Esophagus muscularis mucosa (tissue), 4 donors: ENCODE results near the gene TIMM22. TPM values are rescaled to one million over a fixed set of nuclear protein-coding genes. Genes with fewer than 3 reads are reported as not detected.

Source experiments
- DNase-seq: peaks from one replicate; pipeline ENCODE4 v3.0.0-alpha.2; 2017; ENCODE audit errors: extremely low spot score
- H3K27ac ChIP-seq, 4 donors: fragments of 200-600 bp; sonication (generic); replicated peaks in 1 of 4; 1 replicate in 3 of 4; 2 replicates in 1 of 4; pipeline ENCODE4 v1.5.1; 2016 to 2019; ENCODE audit warnings: mild to moderate bottlenecking in 1 of 4
- H3K27me3 ChIP-seq, 4 donors: fragments of 200-600 bp; sonication (generic); one replicate each; pipeline versions ENCODE4 v1.5.1 to v1.6.0; 2016 to 2019
- H3K36me3 ChIP-seq, 4 donors: fragments of 200-600 bp; sonication (generic); one replicate each; pipeline ENCODE4 v1.5.1; 2016 to 2019
- H3K4me1 ChIP-seq, 4 donors: fragments of 200-600 bp; sonication (generic); one replicate each; pipeline ENCODE4 v1.5.1; 2016 to 2019
- H3K4me3 ChIP-seq, 4 donors: fragments of 200-600 bp; sonication (generic); 1 replicate in 2 of 4; 2 replicates in 2 of 4; pipeline ENCODE4 v1.5.1; 2016 to 2019; ENCODE audit warnings: mild to moderate bottlenecking in 4 of 4, moderate library complexity in 1 of 4
- H3K9me3 ChIP-seq, 4 donors: fragments of 200-600 bp; sonication (generic); 1 replicate in 3 of 4; 2 replicates in 1 of 4; pipeline ENCODE4 v1.5.1; 2016 to 2019
- EP300 ChIP-seq: sonication (generic); formaldehyde crosslinking; IDR thresholded peaks from one replicate; pipeline ENCODE4 v1.6.1; 2017; ENCODE audit warnings: antibody characterized with exemption
- POLR2A ChIP-seq: fragments of 450-650 bp; IDR thresholded peaks from one replicate; pipeline ENCODE4 v1.6.1; 2017; ENCODE audit warnings: antibody characterized with exemption, moderate library complexity, mild to moderate bottlenecking, low read depth
- POLR2AphosphoS5 ChIP-seq, 2 donors: sonication (generic); formaldehyde crosslinking; IDR thresholded peaks; one replicate each; pipeline ENCODE4 v1.6.1; 2017; ENCODE audit warnings: antibody characterized with exemption in 2 of 2
- WGBS: methylation state at CpG from one replicate; pipeline ENCODE4 v1.1.5; 2018; 5-methylcytosine and 5-hydroxymethylcytosine counted together
- intact Hi-C: fragments of 100-400 bp; cut with DNase I; formaldehyde crosslinking; loops from one replicate; pipeline ENCODE4 v1.15.1; 2023
- small RNA-seq, 3 donors: library from RNA; depleted of rRNA; stranded (forward); fragments of <200 nt; gene quantifications; one replicate each; pipeline ENCODE3, GENCODE V24; 2016
- total RNA-seq, 4 donors: library from RNA; depleted of rRNA; stranded (reverse); fragments of >200 nt; gene quantifications; one replicate each; pipeline versions ENCODE4 v1.1.0 to v1.2.1, GENCODE V29; 2016
- TF ChIP-seq, protein P1 (sequence below), 3 experiments: fragments of 200-600 bp in 2 of 3; fragments of 450-650 bp in 1 of 3; sonication (generic) in 2 of 3; IDR thresholded peaks; one replicate each; pipeline ENCODE4 v1.5.1; 2017 to 2019; ENCODE audit warnings: antibody characterized with exemption in 3 of 3, mild to moderate bottlenecking in 2 of 3, moderate library complexity in 1 of 3

TIMM22 gene
- total RNA-seq, 4 donors from 2014 or later, result 14.1 to 17.9 (median 15.8) TPM

DNA sequence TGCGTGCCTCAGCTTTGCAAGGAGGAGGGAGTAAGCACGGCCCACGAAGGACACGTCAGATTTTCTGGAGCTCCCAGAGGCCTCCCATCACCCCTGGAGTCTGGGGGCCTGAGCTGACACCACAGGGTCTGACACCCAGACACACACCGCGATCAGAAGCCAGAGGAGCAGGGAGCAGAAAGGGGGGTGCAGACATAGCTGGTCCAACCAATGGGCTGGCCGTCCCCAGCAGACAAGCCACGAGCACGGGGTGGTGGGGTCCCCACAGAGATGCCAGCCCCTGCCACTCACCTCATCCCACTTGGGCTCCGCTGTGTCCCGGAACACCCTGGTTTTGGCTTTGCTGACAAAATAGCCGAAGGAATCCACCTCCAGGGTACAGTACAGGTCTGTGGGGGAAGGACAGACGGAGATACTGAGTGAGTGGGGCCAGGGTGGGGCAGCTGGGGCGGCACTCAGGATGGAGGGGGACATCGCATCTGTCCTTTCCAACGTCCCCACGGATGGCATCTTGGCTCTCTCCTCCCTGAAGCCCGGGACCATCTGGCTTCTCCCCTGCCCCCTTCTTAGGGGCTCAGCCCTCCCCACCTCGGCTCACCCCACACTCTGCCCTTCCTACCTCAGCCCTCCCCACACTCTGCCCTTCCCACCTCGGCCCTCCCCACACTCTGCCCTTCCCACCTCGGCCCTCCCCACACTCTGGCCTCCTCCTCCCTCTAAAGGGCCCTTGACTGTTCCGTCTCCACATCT lies 53.5 kb downstream of the TIMM22 start:
- no peaks in the 10 kb centered on the region for H3K27me3 ChIP-seq
- peaks cover 17 to 60% (median 50%) of the 10 kb centered on the region in 4 donors for H3K4me1 ChIP-seq
- TF ChIP-seq, protein P1, sequence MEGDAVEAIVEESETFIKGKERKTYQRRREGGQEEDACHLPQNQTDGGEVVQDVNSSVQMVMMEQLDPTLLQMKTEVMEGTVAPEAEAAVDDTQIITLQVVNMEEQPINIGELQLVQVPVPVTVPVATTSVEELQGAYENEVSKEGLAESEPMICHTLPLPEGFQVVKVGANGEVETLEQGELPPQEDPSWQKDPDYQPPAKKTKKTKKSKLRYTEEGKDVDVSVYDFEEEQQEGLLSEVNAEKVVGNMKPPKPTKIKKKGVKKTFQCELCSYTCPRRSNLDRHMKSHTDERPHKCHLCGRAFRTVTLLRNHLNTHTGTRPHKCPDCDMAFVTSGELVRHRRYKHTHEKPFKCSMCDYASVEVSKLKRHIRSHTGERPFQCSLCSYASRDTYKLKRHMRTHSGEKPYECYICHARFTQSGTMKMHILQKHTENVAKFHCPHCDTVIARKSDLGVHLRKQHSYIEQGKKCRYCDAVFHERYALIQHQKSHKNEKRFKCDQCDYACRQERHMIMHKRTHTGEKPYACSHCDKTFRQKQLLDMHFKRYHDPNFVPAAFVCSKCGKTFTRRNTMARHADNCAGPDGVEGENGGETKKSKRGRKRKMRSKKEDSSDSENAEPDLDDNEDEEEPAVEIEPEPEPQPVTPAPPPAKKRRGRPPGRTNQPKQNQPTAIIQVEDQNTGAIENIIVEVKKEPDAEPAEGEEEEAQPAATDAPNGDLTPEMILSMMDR (IDR thresholded peaks at IDR 0.05), result no peak
- TF ChIP-seq POLR2AphosphoS5 (IDR thresholded peaks at IDR 0.05), result no peak
- no peak for TF ChIP-seq POLR2A
- TF ChIP-seq EP300, result no peak
- intact Hi-C loops, result no loop called here
- H3K9me3 ChIP-seq, result no peaks in the 10 kb centered on the region
- peak overlapping the region; percentile 69 to 93 (median 83) for H3K27ac ChIP-seq
- no peak overlapping the region for H3K4me3 ChIP-seq
- peaks cover under 1 to 56% (median 49%) of the 10 kb centered on the region in 4 donors for H3K36me3 ChIP-seq
- WGBS, result 63% methylated on average over 12 of the region's 22 CpGs
- DNase-seq, result no peak

DNA sequence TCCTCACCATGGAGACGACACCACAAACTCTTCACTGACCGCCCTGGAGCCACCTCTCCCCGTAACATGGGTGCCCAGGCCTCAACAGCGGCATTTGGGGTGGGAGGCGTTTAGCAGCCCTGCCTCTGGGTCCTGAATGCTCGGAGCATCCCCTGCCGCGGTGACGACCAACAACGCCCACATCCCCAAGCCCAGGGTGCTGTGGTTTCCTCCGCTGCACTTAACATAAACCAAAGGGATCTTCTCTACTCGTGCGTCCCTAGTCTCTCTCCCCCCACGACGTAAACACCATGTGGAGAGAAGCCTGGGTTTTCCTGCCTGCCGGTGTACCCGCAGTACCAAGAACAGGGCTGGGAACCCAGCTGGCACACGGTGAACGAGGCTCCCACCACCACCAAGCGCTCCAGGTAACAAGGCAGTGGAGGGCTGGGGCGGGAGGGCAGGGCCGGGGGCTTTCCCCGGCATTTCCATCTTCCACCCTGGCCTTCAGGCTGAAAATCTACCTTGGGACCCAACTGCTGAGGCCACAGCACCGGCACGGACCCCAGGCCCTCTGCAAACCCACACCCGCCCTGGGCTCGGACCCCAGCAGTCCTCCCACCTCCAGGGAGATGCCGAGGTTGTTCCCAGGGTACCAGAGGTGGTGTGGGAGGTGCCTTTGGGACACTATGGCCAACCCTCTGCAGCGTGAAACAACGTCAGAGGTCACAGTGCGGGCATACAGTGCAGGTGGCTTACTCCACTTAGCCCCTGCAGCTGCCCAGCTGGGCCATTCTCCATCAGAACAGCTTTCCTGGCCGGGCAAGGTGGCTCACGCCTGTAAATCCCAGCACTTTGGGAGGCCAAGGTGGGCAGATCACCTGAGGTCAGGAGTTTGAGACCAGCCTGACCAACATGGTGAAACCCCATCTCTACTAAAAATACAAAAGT lies 54.3 kb downstream of the TIMM22 start:
- no peak for DNase-seq
- Histone ChIP-seq H3K36me3 (peaks cover 7 to 62% (median 53%) of the 10 kb centered on the region in 4 donors), H3K9me3 (no peaks in the 10 kb centered on the region), H3K4me3 (no peak overlapping the region), H3K27ac (peak overlapping the region; percentile 69 to 93 (median 83)), H3K4me1 (peaks cover 23 to 58% (median 50%) of the 10 kb centered on the region in 4 donors), H3K27me3 (no peaks in the 10 kb centered on the region)
- WGBS, result 82% methylated on average over 13 of the region's 33 CpGs
- TF ChIP-seq, protein P1 (IDR thresholded peaks at IDR 0.05), result no peak
- no peak for TF ChIP-seq POLR2AphosphoS5 (IDR thresholded peaks at IDR 0.05)
- no peak for TF ChIP-seq POLR2A
- TF ChIP-seq EP300, result no peak
- intact Hi-C loops, result no loop called here

Small RNAs within 50 kb of the gene (small RNA-seq; reads per million reads assigned to genes)
- 0 reads per million in 3 donors for gene MIR3183

Other genes with a start within 250 kb of the TIMM22 start
- 10 to 100 TPM; 15.4 to 21.2 (median 19.0) TPM for gene GEMIN4, start 244.9 kb upstream of the TIMM22 start, total RNA-seq
- gene GLOD4, start 214.8 kb upstream of the TIMM22 start, total RNA-seq, result 10 to 100 TPM; 25.7 to 73.6 (median 53.9) TPM
- gene MRM3, start 214.8 kb upstream of the TIMM22 start, total RNA-seq, result 10 to 100 TPM; 17.4 to 25.9 (median 23.9) TPM
- gene NXN, start 17.4 kb upstream of the TIMM22 start, total RNA-seq, result 10 to 100 TPM; 37.0 to 65.6 (median 49.8) TPM
- gene ABR, start 182.9 kb downstream of the TIMM22 start, total RNA-seq, result 100 to 1,000 TPM in 3 of 4 donors, 10 to 100 TPM in 1; 98.4 to 142 (median 114) TPM